Gastroesophageal sphincter (tissue), 3 donors: Measurements from ENCODE around the gene PFKL.

ENCODE experiments used
- CTCF ChIP-seq, 4 experiments: fragments of 200-600 bp in 2 of 4; fragments of 450-650 bp in 2 of 4; sonication (generic) in 1 of 4; IDR thresholded peaks; one replicate each; pipeline ENCODE4 v1.5.1; 2017 to 2019; ENCODE audit warnings: antibody characterized with exemption in 4 of 4, mild to moderate bottlenecking in 2 of 4, moderate library complexity in 2 of 4
- POLR2A ChIP-seq, 2 donors: fragments of 450-650 bp; IDR thresholded peaks; one replicate each; pipeline ENCODE4 v1.6.1; 2017; ENCODE audit warnings: antibody characterized with exemption in 2 of 2, mild to moderate bottlenecking in 2 of 2, moderate library complexity in 1 of 2

GRCh38 chr21:44317241-44317782 lies 17.5 kb downstream of the PFKL start:
- TF ChIP-seq POLR2A (IDR thresholded peaks at IDR 0.05), result no peak
- TF ChIP-seq CTCF (IDR thresholded peaks at IDR 0.05), result no peak
